ENCODE data around the gene ZBTB16. TPM values are rescaled to one million over a fixed set of nuclear protein-coding genes. Genes with fewer than 3 reads are reported as not detected.

The ZBTB16 gene
- total RNA-seq, 1 experiment from 2014 or later = not detected

- H3K4me3 ChIP-seq = no peak overlapping the region
- H3K36me3 ChIP-seq = no peaks in the 10 kb centered on the region
- no peaks in the 10 kb centered on the region for H3K9me3 ChIP-seq (replicated peaks)
- no peaks in the 10 kb centered on the region for H3K4me1 ChIP-seq
- DNase-seq = peak; percentile 29 to 59
- H3K27me3 ChIP-seq = no peaks in the 10 kb centered on the region
- no peak overlapping the region for H3K27ac ChIP-seq
Measured at GRCh38 chr11:114262681-114263512, 203.4 kb downstream of the ZBTB16 start.

- Histone ChIP-seq H3K36me3 (no peaks in the 10 kb centered on the region), H3K4me1 (no peaks in the 10 kb centered on the region), H3K4me3 (no peak overlapping the region), H3K27ac (no peak overlapping the region), H3K27me3 (no peaks in the 10 kb centered on the region), H3K9me3 (replicated peaks) (no peaks in the 10 kb centered on the region)
- no peak for DNase-seq
Measured at GRCh38 chr11:114263513-114264170, 204.1 kb downstream of the ZBTB16 start.

- H3K36me3 ChIP-seq = no peaks in the 10 kb centered on the region
- H3K27ac ChIP-seq = no peak overlapping the region
- no peaks in the 10 kb centered on the region for H3K27me3 ChIP-seq
- H3K9me3 ChIP-seq (replicated peaks) = no peaks in the 10 kb centered on the region
- no peak overlapping the region for H3K4me3 ChIP-seq
- no peak for DNase-seq
- no peaks in the 10 kb centered on the region for H3K4me1 ChIP-seq
Measured at GRCh38 chr11:114264381-114264780, 204.9 kb downstream of the ZBTB16 start.

GRCh38 chr11:114265122-114265878 is 205.8 kb downstream of the ZBTB16 start:
- no peak for DNase-seq
- no peak overlapping the region for H3K4me3 ChIP-seq

GRCh38 chr11:114269498-114269897 is 210.0 kb downstream of the ZBTB16 start:
- no peaks in the 10 kb centered on the region for H3K9me3 ChIP-seq (replicated peaks)
- no peak overlapping the region for H3K27ac ChIP-seq
- H3K4me3 ChIP-seq = no peak overlapping the region
- H3K27me3 ChIP-seq = no peaks in the 10 kb centered on the region
- no peaks in the 10 kb centered on the region for H3K4me1 ChIP-seq
- no peak for DNase-seq
- H3K36me3 ChIP-seq = no peaks in the 10 kb centered on the region

More at GRCh38 chr11:114265122-114265878, 205.8 kb downstream of the ZBTB16 start:
- no peaks in the 10 kb centered on the region for H3K27me3 ChIP-seq
- no peak overlapping the region for H3K27ac ChIP-seq
- H3K4me1 ChIP-seq = no peaks in the 10 kb centered on the region
- H3K36me3 ChIP-seq = no peaks in the 10 kb centered on the region
- no peaks in the 10 kb centered on the region for H3K9me3 ChIP-seq (replicated peaks)

- no peak for DNase-seq
- Histone ChIP-seq H3K27ac (no peak overlapping the region), H3K4me3 (no peak overlapping the region), H3K36me3 (no peaks in the 10 kb centered on the region), H3K27me3 (no peaks in the 10 kb centered on the region), H3K9me3 (replicated peaks) (no peaks in the 10 kb centered on the region), H3K4me1 (no peaks in the 10 kb centered on the region)
Measured at GRCh38 chr11:114270531-114271270, 211.2 kb downstream of the ZBTB16 start.

GRCh38 chr11:114271316-114271715 is 211.8 kb downstream of the ZBTB16 start:
- no peaks in the 10 kb centered on the region for H3K36me3 ChIP-seq
- no peak overlapping the region for H3K27ac ChIP-seq
- DNase-seq = no peak

GRCh38 chr11:114272311-114272710 is 212.8 kb downstream of the ZBTB16 start:
- H3K4me3 ChIP-seq = no peak overlapping the region
- DNase-seq = no peak

More at GRCh38 chr11:114271316-114271715, 211.8 kb downstream of the ZBTB16 start:
- Histone ChIP-seq H3K4me3 (no peak overlapping the region), H3K9me3 (replicated peaks) (no peaks in the 10 kb centered on the region), H3K4me1 (no peaks in the 10 kb centered on the region), H3K27me3 (no peaks in the 10 kb centered on the region)

GRCh38 chr11:114273071-114273470 is 213.6 kb downstream of the ZBTB16 start:
- H3K27me3 ChIP-seq = no peaks in the 10 kb centered on the region

More at GRCh38 chr11:114272311-114272710, 212.8 kb downstream of the ZBTB16 start:
- no peaks in the 10 kb centered on the region for H3K27me3 ChIP-seq
- H3K36me3 ChIP-seq = no peaks in the 10 kb centered on the region
- no peaks in the 10 kb centered on the region for H3K4me1 ChIP-seq
- no peaks in the 10 kb centered on the region for H3K9me3 ChIP-seq (replicated peaks)
- no peak overlapping the region for H3K27ac ChIP-seq

GRCh38 chr11:114273890-114274635 is 214.6 kb downstream of the ZBTB16 start:
- Histone ChIP-seq H3K4me3 (no peak overlapping the region), H3K27me3 (no peaks in the 10 kb centered on the region), H3K4me1 (no peaks in the 10 kb centered on the region), H3K36me3 (no peaks in the 10 kb centered on the region), H3K27ac (no peak overlapping the region), H3K9me3 (replicated peaks) (no peaks in the 10 kb centered on the region)
- no peak for DNase-seq

More at GRCh38 chr11:114273071-114273470, 213.6 kb downstream of the ZBTB16 start:
- Histone ChIP-seq H3K4me3 (no peak overlapping the region), H3K9me3 (replicated peaks) (no peaks in the 10 kb centered on the region), H3K36me3 (no peaks in the 10 kb centered on the region), H3K27ac (no peak overlapping the region), H3K4me1 (no peaks in the 10 kb centered on the region)
- no peak for DNase-seq

GRCh38 chr11:114274637-114275036 is 215.1 kb downstream of the ZBTB16 start:
- H3K27me3 ChIP-seq = no peaks in the 10 kb centered on the region
- no peak for DNase-seq
- no peaks in the 10 kb centered on the region for H3K4me1 ChIP-seq
- no peaks in the 10 kb centered on the region for H3K9me3 ChIP-seq (replicated peaks)
- no peak overlapping the region for H3K4me3 ChIP-seq
- no peaks in the 10 kb centered on the region for H3K36me3 ChIP-seq
- no peak overlapping the region for H3K27ac ChIP-seq

GRCh38 chr11:114275280-114275679 is 215.8 kb downstream of the ZBTB16 start:
- H3K4me1 ChIP-seq = no peaks in the 10 kb centered on the region
- H3K36me3 ChIP-seq = no peaks in the 10 kb centered on the region
- no peak overlapping the region for H3K4me3 ChIP-seq
- no peak overlapping the region for H3K27ac ChIP-seq
- H3K27me3 ChIP-seq = no peaks in the 10 kb centered on the region
- DNase-seq = no peak
- no peaks in the 10 kb centered on the region for H3K9me3 ChIP-seq (replicated peaks)

GRCh38 chr11:114276077-114276476 is 216.6 kb downstream of the ZBTB16 start:
- Histone ChIP-seq H3K27ac (no peak overlapping the region), H3K4me3 (no peak overlapping the region), H3K9me3 (replicated peaks) (no peaks in the 10 kb centered on the region), H3K27me3 (no peaks in the 10 kb centered on the region), H3K4me1 (no peaks in the 10 kb centered on the region), H3K36me3 (no peaks in the 10 kb centered on the region)
- no peak for DNase-seq

Measured in SJCRH30 (cell line).